Neuronal stem cell (in vitro differentiated cells): ENCODE results near the gene MYBL2.

Experiments
- DNase-seq: peaks from one replicate; pipeline ENCODE4 v3.0.0-alpha.2; 2013; ENCODE audit warnings: low spot score
- H2AFZ ChIP-seq: one replicate; pipeline ENCODE4 v1.6.1; 2013; ENCODE audit warnings: mild to moderate bottlenecking, low read length, inconsistent platforms
- H2AK5ac ChIP-seq: 2 replicates; pipeline ENCODE4 v1.6.1; 2013; ENCODE audit warnings: low read depth, mild to moderate bottlenecking, inconsistent platforms, low read length, moderate library complexity, mixed read lengths
- H2BK120ac ChIP-seq: 2 replicates; pipeline ENCODE4 v1.6.1; 2013; ENCODE audit warnings: low read depth, mild to moderate bottlenecking, inconsistent platforms, low read length, moderate library complexity, mixed read lengths
- H2BK12ac ChIP-seq: one replicate; pipeline ENCODE4 v1.6.1; 2013; ENCODE audit warnings: low read length, inconsistent platforms
- H2BK15ac ChIP-seq: 2 replicates; pipeline ENCODE4 v1.6.1; 2013; ENCODE audit warnings: mild to moderate bottlenecking, low read length, inconsistent platforms, mixed read lengths
- H2BK5ac ChIP-seq: one replicate; pipeline ENCODE4 v1.6.1; 2013; ENCODE audit warnings: inconsistent platforms, mild to moderate bottlenecking, low read length, moderate library complexity
- H3K14ac ChIP-seq: one replicate; pipeline ENCODE4 v1.6.1; 2013; ENCODE audit warnings: low read length, inconsistent platforms
- H3K18ac ChIP-seq: 2 replicates; pipeline ENCODE4 v1.6.1; 2013; ENCODE audit warnings: low read length, inconsistent platforms
- H3K23ac ChIP-seq: 2 replicates; pipeline ENCODE4 v1.6.1; 2013; ENCODE audit warnings: low read depth, mild to moderate bottlenecking, mixed read lengths, low read length, inconsistent platforms; ENCODE audit not compliant: poor library complexity
- H3K27ac ChIP-seq: replicated peaks from 3 replicates; pipeline ENCODE4 v1.5.1; 2013; ENCODE audit warnings: low read length, inconsistent platforms
- H3K27me3 ChIP-seq, 3 experiments: 2 replicates each; pipeline ENCODE4 v1.6.1; 2013; ENCODE audit warnings: low read length in 3 of 3, mild to moderate bottlenecking in 2 of 3, inconsistent platforms in 1 of 3, low read depth in 1 of 3, mixed read lengths in 1 of 3, moderate library complexity in 1 of 3; ENCODE audit not compliant: control insufficient read depth in 3 of 3, insufficient read depth in 3 of 3
- H3K36me3 ChIP-seq, 2 donors: replicated peaks in 1 of 2; 2 replicates each; pipeline ENCODE4 v1.6.1; 2013; ENCODE audit warnings: low read length in 2 of 2; ENCODE audit not compliant: control insufficient read depth in 2 of 2, insufficient read depth in 2 of 2
- H3K4ac ChIP-seq: 2 replicates; pipeline ENCODE4 v1.6.1; 2013; ENCODE audit warnings: inconsistent platforms, mild to moderate bottlenecking, low read length, moderate library complexity
- H3K4me1 ChIP-seq, 2 donors: 1 replicate in 1 of 2; 2 replicates in 1 of 2; pipeline ENCODE4 v1.6.1; 2013; ENCODE audit warnings: low read length in 2 of 2, low read depth in 1 of 2; ENCODE audit not compliant: control insufficient read depth in 2 of 2, insufficient read depth in 1 of 2
- H3K4me2 ChIP-seq: one replicate; pipeline ENCODE4 v1.6.1; 2013; ENCODE audit warnings: mild to moderate bottlenecking, low read length, inconsistent platforms; ENCODE audit not compliant: insufficient read depth, poor library complexity, severe bottlenecking
- H3K4me3 ChIP-seq, 2 donors: 2 replicates each; pipeline ENCODE4 v1.5.1; 2013; ENCODE audit warnings: low read length in 2 of 2, mild to moderate bottlenecking in 2 of 2, inconsistent platforms in 1 of 2, moderate library complexity in 1 of 2
- H3K79me1 ChIP-seq: one replicate; pipeline ENCODE4 v1.6.1; 2013; ENCODE audit warnings: low read depth, mild to moderate bottlenecking, inconsistent platforms, low read length, moderate library complexity
- H3K9ac ChIP-seq: one replicate; pipeline ENCODE4 v1.6.1; 2013; ENCODE audit warnings: mild to moderate bottlenecking, low read depth, low read length, inconsistent platforms; ENCODE audit not compliant: poor library complexity
- H3K9me3 ChIP-seq, 2 donors: replicated peaks in 1 of 2; 2 replicates each; pipeline versions ENCODE3 to v1.6.1; 2013; ENCODE audit warnings: low read length in 2 of 2, mild to moderate bottlenecking in 2 of 2, inconsistent platforms in 1 of 2, low read depth in 1 of 2, mixed read lengths in 1 of 2, moderate library complexity in 1 of 2; ENCODE audit not compliant: control insufficient read depth in 2 of 2, insufficient read depth in 1 of 2
- H4K8ac ChIP-seq: one replicate; pipeline ENCODE4 v1.6.1; 2013; ENCODE audit warnings: low read depth, mild to moderate bottlenecking, inconsistent platforms, low read length, moderate library complexity
- H4K91ac ChIP-seq: one replicate; pipeline ENCODE4 v1.6.1; 2013; ENCODE audit warnings: low read length, low read depth, mild to moderate bottlenecking, inconsistent platforms; ENCODE audit not compliant: poor library complexity
- WGBS, 2 donors: extraction: QIAGEN DNeasy Blood & Tissue Kit; methylation state at CpG; one replicate each; pipeline ENCODE4 v1.1.7; 2013; ENCODE audit warnings: missing lambda C conversion rate in 2 of 2, mixed read lengths in 1 of 2; ENCODE audit not compliant: insufficient read length in 2 of 2, insufficient replicate concordance in 1 of 2; ENCODE audit errors: extremely low coverage in 2 of 2; 5-methylcytosine and 5-hydroxymethylcytosine counted together

Gene MYBL2

DNA sequence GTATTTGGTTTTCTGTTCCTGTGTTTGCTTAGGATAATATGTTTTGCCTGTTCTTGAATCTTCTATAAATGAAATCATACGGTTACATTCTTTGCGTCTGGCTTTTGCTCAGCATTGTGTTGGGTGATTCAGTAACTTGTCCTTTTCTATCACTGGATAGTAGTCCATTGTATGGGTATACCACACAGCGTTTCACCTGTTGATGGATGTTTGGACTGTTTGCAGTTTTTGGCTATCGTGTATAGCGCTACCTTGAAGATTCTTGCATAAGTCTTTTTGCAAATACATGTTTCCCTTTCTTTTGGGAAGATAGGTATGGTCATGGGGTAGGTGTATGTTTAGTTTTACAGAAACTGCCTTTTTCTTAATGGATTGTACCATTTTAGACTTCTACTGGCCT, 9.5 kb downstream of the MYBL2 start:
- Histone ChIP-seq H2BK12ac (no peak overlapping the region), H3K23ac (no peak overlapping the region), H2AK5ac (no peak overlapping the region), H2BK5ac (no peak overlapping the region), H3K14ac (no peak overlapping the region), H2AFZ (no peak overlapping the region), H3K9me3 (peaks cover 0 to 4% of the 10 kb centered on the region in 2 donors), H3K4me2 (no peak overlapping the region), H3K27ac (no peak overlapping the region), H4K91ac (no peak overlapping the region), H3K4ac (no peak overlapping the region), H3K9ac (no peak overlapping the region), H3K36me3 (peaks cover 9 to 76% of the 10 kb centered on the region in 2 donors), H2BK15ac (no peak overlapping the region), H3K4me1 (peaks cover 0 to 6% of the 10 kb centered on the region in 2 donors), H3K4me3 (no peak overlapping the region), H4K8ac (no peak overlapping the region), H3K18ac (no peak overlapping the region), H3K79me1 (peaks cover 2% of the 10 kb centered on the region), H3K27me3 (no peaks in the 10 kb centered on the region), H2BK120ac (no peak overlapping the region)
- DNase-seq = no peak
- no CpG with 5 or more reads among the region's 5 CpGs for WGBS, 2 donors

DNA sequence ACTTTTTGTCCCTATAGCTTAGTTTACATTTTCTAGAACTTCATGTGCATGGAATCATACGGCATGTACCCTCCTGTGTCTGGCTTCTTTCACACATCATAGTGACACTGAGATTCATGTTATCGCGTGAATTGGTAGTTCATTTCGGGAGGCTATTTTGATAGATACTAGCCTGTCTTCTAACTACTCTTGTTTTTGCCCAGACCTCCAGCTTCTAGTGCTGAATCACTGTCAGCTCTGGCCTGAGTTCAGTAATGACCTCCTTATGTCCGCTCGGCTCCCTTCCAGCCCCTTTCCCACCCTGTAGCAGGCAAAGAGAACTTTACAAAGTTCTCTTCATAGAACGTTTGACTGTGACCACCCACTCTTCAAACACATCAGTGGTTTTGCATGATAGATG, 14.1 kb downstream of the MYBL2 start:
- Histone ChIP-seq H2BK120ac (no peak overlapping the region), H4K91ac (no peak overlapping the region), H3K14ac (no peak overlapping the region), H3K4me2 (no peak overlapping the region), H3K18ac (no peak overlapping the region), H3K4ac (no peak overlapping the region), H3K9ac (no peak overlapping the region), H2BK12ac (no peak overlapping the region), H4K8ac (no peak overlapping the region), H2AFZ (no peak overlapping the region), H3K27me3 (no peaks in the 10 kb centered on the region), H2BK5ac (no peak overlapping the region), H3K27ac (no peak overlapping the region), H2AK5ac (no peak overlapping the region), H3K23ac (no peak overlapping the region), H2BK15ac (no peak overlapping the region), H3K36me3 (peaks cover 14 to 74% of the 10 kb centered on the region in 2 donors), H3K4me3 (no peak overlapping the region), H3K4me1 (peaks cover 0 to 7% of the 10 kb centered on the region in 2 donors), H3K79me1 (peaks cover 2% of the 10 kb centered on the region), H3K9me3 (peaks cover 0 to 4% of the 10 kb centered on the region in 2 donors)
- DNase-seq = no peak
- no CpG with 5 or more reads among the region's 7 CpGs for WGBS, 2 donors

DNA sequence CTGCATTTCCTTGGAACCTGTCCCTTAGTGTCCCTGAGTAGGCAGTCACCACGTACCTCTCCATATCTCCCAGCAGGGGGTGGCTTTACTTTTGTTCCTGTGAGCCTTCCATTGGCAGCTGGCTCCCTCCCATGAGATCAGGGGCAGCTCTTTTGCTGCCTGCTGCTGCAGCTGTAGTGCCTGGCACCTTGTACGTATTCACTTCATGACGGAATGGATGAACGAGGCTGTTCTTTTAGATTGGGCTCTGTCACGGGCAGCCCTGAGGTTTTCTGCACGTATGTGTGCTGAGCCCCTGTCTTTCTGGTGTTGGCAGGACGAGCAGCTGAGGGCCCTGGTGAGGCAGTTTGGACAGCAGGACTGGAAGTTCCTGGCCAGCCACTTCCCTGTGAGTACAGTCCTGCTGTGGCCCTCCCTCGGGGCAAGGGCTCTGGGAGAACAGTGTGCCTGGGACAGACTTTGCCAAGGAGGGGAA, 14.6 kb downstream of the MYBL2 start:
- H4K91ac ChIP-seq = no peak overlapping the region
- peaks cover 0 to 7% of the 10 kb centered on the region in 2 donors for H3K4me1 ChIP-seq
- no peak overlapping the region for H2BK120ac ChIP-seq
- no peaks in the 10 kb centered on the region for H3K27me3 ChIP-seq
- no peak overlapping the region for H3K4ac ChIP-seq
- no peak overlapping the region for H2AFZ ChIP-seq
- H3K27ac ChIP-seq = no peak overlapping the region
- peaks cover 0 to 2% of the 10 kb centered on the region in 2 donors for H3K9me3 ChIP-seq
- WGBS, 2 donors = no CpG with 5 or more reads among the region's 8 CpGs
- no peak overlapping the region for H3K9ac ChIP-seq
- H2AK5ac ChIP-seq = no peak overlapping the region
- no peak for DNase-seq
- no peak overlapping the region for H3K18ac ChIP-seq
- no peak overlapping the region for H4K8ac ChIP-seq
- no peak overlapping the region for H2BK15ac ChIP-seq
- H3K4me3 ChIP-seq = no peak overlapping the region
- no peak overlapping the region for H2BK5ac ChIP-seq
- peaks cover 17 to 74% of the 10 kb centered on the region in 2 donors for H3K36me3 ChIP-seq
- no peak overlapping the region for H3K14ac ChIP-seq
- no peak overlapping the region for H2BK12ac ChIP-seq
- H3K4me2 ChIP-seq = no peak overlapping the region
- peaks cover 2% of the 10 kb centered on the region for H3K79me1 ChIP-seq
- no peak overlapping the region for H3K23ac ChIP-seq

DNA sequence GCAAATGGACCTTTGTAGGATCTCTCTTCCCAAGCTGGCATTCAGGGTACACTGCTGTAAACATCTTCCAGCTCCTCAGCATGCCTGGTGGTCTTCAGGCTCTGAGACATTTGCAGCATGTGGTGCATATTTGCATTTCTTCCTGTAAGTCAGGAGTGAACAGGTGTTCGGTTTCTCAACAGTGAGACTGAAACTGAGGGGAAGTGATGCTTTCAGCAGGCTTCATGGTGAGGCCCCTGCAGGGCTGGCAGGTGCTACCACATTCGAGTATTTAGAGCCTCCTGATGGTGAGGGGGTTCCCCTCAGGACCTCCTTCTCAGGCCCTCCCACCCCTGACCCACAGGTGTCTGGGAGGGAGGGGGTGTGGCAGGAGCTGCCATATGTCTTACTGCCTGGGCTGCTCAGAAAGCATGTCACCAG, 15.1 kb downstream of the MYBL2 start:
- H3K14ac ChIP-seq = no peak overlapping the region
- no peak overlapping the region for H2BK12ac ChIP-seq
- H3K4ac ChIP-seq = no peak overlapping the region
- no peak overlapping the region for H3K4me3 ChIP-seq
- H3K36me3 ChIP-seq = peaks cover 18 to 74% of the 10 kb centered on the region in 2 donors
- H3K9me3 ChIP-seq = peaks cover 0 to 2% of the 10 kb centered on the region in 2 donors
- H3K9ac ChIP-seq = no peak overlapping the region
- peaks cover 0 to 7% of the 10 kb centered on the region in 2 donors for H3K4me1 ChIP-seq
- DNase-seq = no peak
- H3K79me1 ChIP-seq = peaks cover 2% of the 10 kb centered on the region
- WGBS, 2 donors = no CpG with 5 or more reads among the region's 2 CpGs
- H4K8ac ChIP-seq = no peak overlapping the region
- H3K23ac ChIP-seq = no peak overlapping the region
- H2AK5ac ChIP-seq = no peak overlapping the region
- no peak overlapping the region for H3K27ac ChIP-seq
- H2BK5ac ChIP-seq = no peak overlapping the region
- H3K27me3 ChIP-seq = no peaks in the 10 kb centered on the region
- no peak overlapping the region for H4K91ac ChIP-seq
- H3K4me2 ChIP-seq = no peak overlapping the region
- no peak overlapping the region for H2BK120ac ChIP-seq
- no peak overlapping the region for H2AFZ ChIP-seq
- H3K18ac ChIP-seq = no peak overlapping the region
- H2BK15ac ChIP-seq = no peak overlapping the region
